C4-2B (cell line): ENCODE measurements around the gene FNIP2.

Experiments used
- CTCF ChIP-seq: fragments of 450-650 bp; conservative IDR thresholded peaks from 2 replicates; pipeline ENCODE4 v1.5.1; 2017; ENCODE audit warnings: mild to moderate bottlenecking
- ZFX ChIP-seq: fragments of 450-650 bp; IDR thresholded peaks from 2 replicates; pipeline ENCODE4 v1.6.1; 2017

DNA sequence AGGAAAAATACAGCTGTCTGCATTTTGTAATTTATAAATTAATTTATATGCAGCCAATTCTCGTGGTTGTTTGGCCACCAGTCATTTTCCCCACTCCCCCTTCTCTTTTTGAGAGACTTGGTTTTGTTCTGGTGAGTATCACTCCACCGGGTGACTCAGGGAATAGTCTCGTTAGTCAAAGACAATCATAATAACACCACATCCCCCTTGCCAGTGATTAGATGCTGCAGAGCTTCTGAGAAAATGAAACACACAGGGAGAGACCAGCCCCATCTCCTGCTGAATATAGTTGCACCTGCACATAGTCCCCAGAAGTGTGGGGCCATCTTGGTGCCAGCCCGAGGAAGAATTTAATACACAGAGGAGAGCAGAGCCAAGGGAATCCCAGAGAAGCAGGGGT is 8.0 kb upstream of the FNIP2 start:
- no peak for TF ChIP-seq CTCF
- no peak for TF ChIP-seq ZFX
